GM23338 (cell line): ENCODE measurements around the gene SHROOM2. TPM values are rescaled to one million over a fixed set of nuclear protein-coding genes. Genes with fewer than 3 reads are reported as not detected.

Experiments used
- ATAC-seq: fragments of 200-7000 bp; cut with Tn5 transposase; 3 replicates; pipeline ENCODE4 v1.9.1; 2020
- DNase-seq: peaks from one replicate; pipeline ENCODE4 v3.0.0-alpha.2; 2015; ENCODE audit warnings: low spot score
- H2AFZ ChIP-seq: fragments of 200-600 bp; sonication (generic); 2 replicates; pipeline ENCODE4 v1.8.0; 2016; ENCODE audit warnings: antibody characterized with exemption, mild to moderate bottlenecking, moderate library complexity
- H3F3A ChIP-seq: fragments of 200-600 bp; sonication (generic); replicated peaks from 2 replicates; pipeline ENCODE4 v1.8.0; 2017; ENCODE audit warnings: antibody characterized with exemption, mixed run types, low read depth
- H3K27ac ChIP-seq: fragments of 200-600 bp; sonication (generic); 2 replicates; pipeline ENCODE4 v1.6.1; 2016; ENCODE audit warnings: low read depth
- H3K27me3 ChIP-seq: fragments of 200-600 bp; sonication (generic); 2 replicates; pipeline ENCODE4 v1.8.0; 2016; ENCODE audit warnings: mild to moderate bottlenecking, mixed run types, moderate library complexity; ENCODE audit not compliant: insufficient read depth
- H3K36me3 ChIP-seq: fragments of 200-600 bp; sonication (generic); 2 replicates; pipeline ENCODE4 v1.8.0; 2016; ENCODE audit warnings: mild to moderate bottlenecking; ENCODE audit not compliant: insufficient read depth
- H3K4me1 ChIP-seq: fragments of 200-600 bp; sonication (generic); 2 replicates; pipeline ENCODE4 v1.8.0; 2016; ENCODE audit warnings: mild to moderate bottlenecking, moderate library complexity; ENCODE audit not compliant: insufficient read depth
- H3K4me2 ChIP-seq: fragments of 200-600 bp; sonication (generic); 2 replicates; pipeline ENCODE4 v1.7.1; 2017; ENCODE audit warnings: mixed run types
- H3K4me3 ChIP-seq: fragments of 200-600 bp; sonication (generic); 2 replicates; pipeline ENCODE4 v1.6.1; 2016; ENCODE audit warnings: mixed run types
- H3K79me2 ChIP-seq: fragments of 200-600 bp; sonication (generic); replicated peaks from 2 replicates; pipeline ENCODE4 v1.8.0; 2017; ENCODE audit warnings: mild to moderate bottlenecking; ENCODE audit not compliant: insufficient read depth
- H3K9me2 ChIP-seq: fragments of 200-600 bp; sonication (generic); 2 replicates; pipeline ENCODE4 v1.8.0; 2017; ENCODE audit not compliant: insufficient read depth
- H4K20me1 ChIP-seq: fragments of 200-600 bp; sonication (generic); replicated peaks from 2 replicates; pipeline ENCODE4 v1.8.0; 2017; ENCODE audit warnings: mild to moderate bottlenecking; ENCODE audit not compliant: insufficient read depth
- H3K27ac Mint-ChIP-seq: 2 replicates; pipeline ENCODE4 v1.8.0; 2020; ENCODE audit warnings: inconsistent platforms, mild to moderate bottlenecking, moderate library complexity, mixed read lengths
- H3K27me3 Mint-ChIP-seq: 3 replicates; pipeline ENCODE4 v1.8.0; 2022; ENCODE audit warnings: low read depth, mild to moderate bottlenecking, moderate library complexity, mixed read lengths, inconsistent platforms; ENCODE audit not compliant: insufficient read depth, poor library complexity
- H3K36me3 Mint-ChIP-seq: 3 replicates; pipeline ENCODE4 v1.8.0; 2021; ENCODE audit warnings: low read depth, mild to moderate bottlenecking, inconsistent platforms, moderate library complexity, mixed read lengths
- H3K4me1 Mint-ChIP-seq: 3 replicates; pipeline ENCODE4 v1.8.0; 2020; ENCODE audit warnings: mild to moderate bottlenecking, inconsistent platforms, mixed read lengths
- H3K4me3 Mint-ChIP-seq: 3 replicates; pipeline ENCODE4 v1.8.0; 2021; ENCODE audit warnings: moderate library complexity, mild to moderate bottlenecking, inconsistent platforms, mixed read lengths
- H3K9me3 Mint-ChIP-seq: 3 replicates; pipeline ENCODE4 v1.8.0; 2020; ENCODE audit warnings: moderate library complexity, mild to moderate bottlenecking, inconsistent platforms, mixed read lengths
- EZH2phosphoT487 ChIP-seq: fragments of 200-600 bp; sonication (generic); IDR thresholded peaks from one replicate; pipeline ENCODE4 v1.8.1; 2018; ENCODE audit warnings: antibody characterized with exemption; ENCODE audit not compliant: unreplicated experiment
- NANOG ChIP-seq: IDR thresholded peaks from 2 replicates; pipeline ENCODE4 v1.6.1; 2016; ENCODE audit warnings: antibody characterized with exemption, borderline replicate concordance
- STAT1 ChIP-seq: IDR thresholded peaks from one replicate; pipeline ENCODE4 v1.6.1; 2016; ENCODE audit warnings: antibody characterized with exemption; ENCODE audit not compliant: unreplicated experiment
- polyA plus RNA-seq: library from polyadenylated mRNA; unstranded; fragments of >200 nt; fragmentation: Nextera tagmentation; extraction: Ambion mirVana; gene quantifications from 2 replicates; pipeline ENCODE4 v1.2.1, GENCODE V29; 2016
- total RNA-seq: library from RNA; depleted of rRNA; stranded (reverse); fragments of >200 nt; shearing (Covaris generic); gene quantifications from 2 replicates; pipeline ENCODE4 v1.2.3, GENCODE V29; 2014
- TF ChIP-seq, protein P1 (sequence below): IDR thresholded peaks from 2 replicates; pipeline ENCODE4 v1.6.1; 2016; ENCODE audit warnings: antibody characterized with exemption
- TF ChIP-seq, protein P2 (sequence below), 2 experiments: fragments of 200-600 bp in 1 of 2; sonication (generic) in 1 of 2; conservative IDR thresholded peaks; 2 replicates each; pipeline versions ENCODE4 v1.5.1 to v1.6.1; 2016 to 2017; ENCODE audit warnings: antibody characterized with exemption in 2 of 2, low read depth in 2 of 2, mild to moderate bottlenecking in 2 of 2, moderate library complexity in 1 of 2
- TF ChIP-seq, protein P3 (sequence below): IDR thresholded peaks from one replicate; pipeline ENCODE4 v1.6.1; 2018; ENCODE audit warnings: antibody characterized with exemption; ENCODE audit not compliant: unreplicated experiment

The SHROOM2 gene
- total and polyA plus RNA-seq, 2 experiments from 2014 or later, result 3.5 to 15.8 TPM

GRCh38 chrX:9785254-9785943 is 830 bp upstream of the SHROOM2 start:
- peak; percentile 27 for ATAC-seq
- Mint-ChIP-seq H3K4me3 (peak overlapping the region; percentile 70), H3K27me3 (peaks cover 14% of the 10 kb centered on the region), H3K36me3 (peaks cover 8% of the 10 kb centered on the region; the same call in 1 of the 3 replicates), H3K4me1 (peaks cover 24% of the 10 kb centered on the region), H3K27ac (no peak overlapping the region), H3K9me3 (no peaks in the 10 kb centered on the region)
- Histone ChIP-seq H3K36me3 (no peaks in the 10 kb centered on the region), H3K4me3 (peak overlapping the region; percentile 72), H2AFZ (no peak overlapping the region), H3K79me2 (peaks cover 43% of the 10 kb centered on the region), H3K4me2 (peak overlapping the region; percentile 75), H4K20me1 (no peaks in the 10 kb centered on the region; the same call in none of the 2 replicates), H3F3A (no peaks in the 10 kb centered on the region), H3K27me3 (peaks cover 13% of the 10 kb centered on the region; the same call in 1 of the 2 replicates), H3K9me2 (no peaks in the 10 kb centered on the region), H3K4me1 (peaks cover 25% of the 10 kb centered on the region), H3K27ac (no peak overlapping the region)
- DNase-seq, result peak; percentile 19
- no peak for TF ChIP-seq EZH2phosphoT487
- TF ChIP-seq STAT1, result no peak
- TF ChIP-seq, protein P1, sequence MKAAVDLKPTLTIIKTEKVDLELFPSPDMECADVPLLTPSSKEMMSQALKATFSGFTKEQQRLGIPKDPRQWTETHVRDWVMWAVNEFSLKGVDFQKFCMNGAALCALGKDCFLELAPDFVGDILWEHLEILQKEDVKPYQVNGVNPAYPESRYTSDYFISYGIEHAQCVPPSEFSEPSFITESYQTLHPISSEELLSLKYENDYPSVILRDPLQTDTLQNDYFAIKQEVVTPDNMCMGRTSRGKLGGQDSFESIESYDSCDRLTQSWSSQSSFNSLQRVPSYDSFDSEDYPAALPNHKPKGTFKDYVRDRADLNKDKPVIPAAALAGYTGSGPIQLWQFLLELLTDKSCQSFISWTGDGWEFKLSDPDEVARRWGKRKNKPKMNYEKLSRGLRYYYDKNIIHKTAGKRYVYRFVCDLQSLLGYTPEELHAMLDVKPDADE, result no peak
- TF ChIP-seq, protein P2, sequence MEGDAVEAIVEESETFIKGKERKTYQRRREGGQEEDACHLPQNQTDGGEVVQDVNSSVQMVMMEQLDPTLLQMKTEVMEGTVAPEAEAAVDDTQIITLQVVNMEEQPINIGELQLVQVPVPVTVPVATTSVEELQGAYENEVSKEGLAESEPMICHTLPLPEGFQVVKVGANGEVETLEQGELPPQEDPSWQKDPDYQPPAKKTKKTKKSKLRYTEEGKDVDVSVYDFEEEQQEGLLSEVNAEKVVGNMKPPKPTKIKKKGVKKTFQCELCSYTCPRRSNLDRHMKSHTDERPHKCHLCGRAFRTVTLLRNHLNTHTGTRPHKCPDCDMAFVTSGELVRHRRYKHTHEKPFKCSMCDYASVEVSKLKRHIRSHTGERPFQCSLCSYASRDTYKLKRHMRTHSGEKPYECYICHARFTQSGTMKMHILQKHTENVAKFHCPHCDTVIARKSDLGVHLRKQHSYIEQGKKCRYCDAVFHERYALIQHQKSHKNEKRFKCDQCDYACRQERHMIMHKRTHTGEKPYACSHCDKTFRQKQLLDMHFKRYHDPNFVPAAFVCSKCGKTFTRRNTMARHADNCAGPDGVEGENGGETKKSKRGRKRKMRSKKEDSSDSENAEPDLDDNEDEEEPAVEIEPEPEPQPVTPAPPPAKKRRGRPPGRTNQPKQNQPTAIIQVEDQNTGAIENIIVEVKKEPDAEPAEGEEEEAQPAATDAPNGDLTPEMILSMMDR (conservative IDR thresholded peaks at IDR 0.05; ENCODE audit: low read depth in 2 of 2), result peak in 1 of 2 experiments; percentile 25; a peak in 2 of 4 replicates
- TF ChIP-seq NANOG, result no peak
- TF ChIP-seq, protein P3, sequence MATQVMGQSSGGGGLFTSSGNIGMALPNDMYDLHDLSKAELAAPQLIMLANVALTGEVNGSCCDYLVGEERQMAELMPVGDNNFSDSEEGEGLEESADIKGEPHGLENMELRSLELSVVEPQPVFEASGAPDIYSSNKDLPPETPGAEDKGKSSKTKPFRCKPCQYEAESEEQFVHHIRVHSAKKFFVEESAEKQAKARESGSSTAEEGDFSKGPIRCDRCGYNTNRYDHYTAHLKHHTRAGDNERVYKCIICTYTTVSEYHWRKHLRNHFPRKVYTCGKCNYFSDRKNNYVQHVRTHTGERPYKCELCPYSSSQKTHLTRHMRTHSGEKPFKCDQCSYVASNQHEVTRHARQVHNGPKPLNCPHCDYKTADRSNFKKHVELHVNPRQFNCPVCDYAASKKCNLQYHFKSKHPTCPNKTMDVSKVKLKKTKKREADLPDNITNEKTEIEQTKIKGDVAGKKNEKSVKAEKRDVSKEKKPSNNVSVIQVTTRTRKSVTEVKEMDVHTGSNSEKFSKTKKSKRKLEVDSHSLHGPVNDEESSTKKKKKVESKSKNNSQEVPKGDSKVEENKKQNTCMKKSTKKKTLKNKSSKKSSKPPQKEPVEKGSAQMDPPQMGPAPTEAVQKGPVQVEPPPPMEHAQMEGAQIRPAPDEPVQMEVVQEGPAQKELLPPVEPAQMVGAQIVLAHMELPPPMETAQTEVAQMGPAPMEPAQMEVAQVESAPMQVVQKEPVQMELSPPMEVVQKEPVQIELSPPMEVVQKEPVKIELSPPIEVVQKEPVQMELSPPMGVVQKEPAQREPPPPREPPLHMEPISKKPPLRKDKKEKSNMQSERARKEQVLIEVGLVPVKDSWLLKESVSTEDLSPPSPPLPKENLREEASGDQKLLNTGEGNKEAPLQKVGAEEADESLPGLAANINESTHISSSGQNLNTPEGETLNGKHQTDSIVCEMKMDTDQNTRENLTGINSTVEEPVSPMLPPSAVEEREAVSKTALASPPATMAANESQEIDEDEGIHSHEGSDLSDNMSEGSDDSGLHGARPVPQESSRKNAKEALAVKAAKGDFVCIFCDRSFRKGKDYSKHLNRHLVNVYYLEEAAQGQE, result no peak
